Adrenal gland (tissue), 5 donors: ENCODE measurements around the gene SH3BGRL2.

Experiments
- POLR2A ChIP-seq, 2 donors: fragments of 450-650 bp; IDR thresholded peaks; one replicate each; pipeline ENCODE4 v1.6.1; 2017; ENCODE audit warnings: antibody characterized with exemption in 2 of 2, mild to moderate bottlenecking in 2 of 2, moderate library complexity in 1 of 2
- TF ChIP-seq, protein P1 (sequence below), 6 experiments: fragments of 450-650 bp in 4 of 6; fragments of 200-600 bp in 2 of 6; sonication (generic) in 1 of 6; IDR thresholded peaks; 1 replicate in 5 of 6; 2 replicates in 1 of 6; pipeline versions ENCODE4 v1.5.1 to v1.8.0; 2016 to 2021; ENCODE audit warnings: antibody characterized with exemption in 6 of 6, mild to moderate bottlenecking in 2 of 6, moderate library complexity in 1 of 6
- donor health status: DM: no; HTN: no; CAD: no.

GRCh38 chr6:79734374-79734773, 103.2 kb downstream of the SH3BGRL2 start:
- no peak for TF ChIP-seq POLR2A (IDR thresholded peaks at IDR 0.05)
- TF ChIP-seq, protein P1, sequence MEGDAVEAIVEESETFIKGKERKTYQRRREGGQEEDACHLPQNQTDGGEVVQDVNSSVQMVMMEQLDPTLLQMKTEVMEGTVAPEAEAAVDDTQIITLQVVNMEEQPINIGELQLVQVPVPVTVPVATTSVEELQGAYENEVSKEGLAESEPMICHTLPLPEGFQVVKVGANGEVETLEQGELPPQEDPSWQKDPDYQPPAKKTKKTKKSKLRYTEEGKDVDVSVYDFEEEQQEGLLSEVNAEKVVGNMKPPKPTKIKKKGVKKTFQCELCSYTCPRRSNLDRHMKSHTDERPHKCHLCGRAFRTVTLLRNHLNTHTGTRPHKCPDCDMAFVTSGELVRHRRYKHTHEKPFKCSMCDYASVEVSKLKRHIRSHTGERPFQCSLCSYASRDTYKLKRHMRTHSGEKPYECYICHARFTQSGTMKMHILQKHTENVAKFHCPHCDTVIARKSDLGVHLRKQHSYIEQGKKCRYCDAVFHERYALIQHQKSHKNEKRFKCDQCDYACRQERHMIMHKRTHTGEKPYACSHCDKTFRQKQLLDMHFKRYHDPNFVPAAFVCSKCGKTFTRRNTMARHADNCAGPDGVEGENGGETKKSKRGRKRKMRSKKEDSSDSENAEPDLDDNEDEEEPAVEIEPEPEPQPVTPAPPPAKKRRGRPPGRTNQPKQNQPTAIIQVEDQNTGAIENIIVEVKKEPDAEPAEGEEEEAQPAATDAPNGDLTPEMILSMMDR (IDR thresholded peaks at IDR 0.05), result no peak
